ENCODE measurements around the gene MEGF6. TPM values are rescaled to one million over a fixed set of nuclear protein-coding genes. Genes with fewer than 3 reads are reported as not detected.

The MEGF6 gene
- total RNA-seq, 1 donor from 2014 or later = 5.3 TPM

DNA sequence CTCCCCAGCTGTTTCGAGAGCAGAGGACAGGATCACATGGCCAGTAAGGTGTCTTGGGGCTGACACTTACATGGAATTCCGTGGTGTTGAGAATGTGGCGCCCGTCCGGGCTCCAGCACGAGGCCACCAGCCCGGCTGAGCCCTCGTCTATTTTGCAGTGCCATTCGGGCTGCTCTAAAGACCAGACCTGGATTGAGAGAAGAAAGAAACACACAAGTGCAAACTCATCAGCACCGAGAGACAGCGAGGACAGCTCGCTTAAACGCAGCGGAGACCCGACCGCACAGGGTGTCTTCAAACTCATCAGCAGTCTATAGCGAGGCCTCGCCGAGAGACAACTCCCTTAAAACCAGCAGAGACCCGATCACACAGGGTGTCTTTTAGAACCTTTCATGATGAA, 35.3 kb upstream of the MEGF6 start:
- DNase-seq (ENCODE audit: low spot score in 2 of 2) (no peak), FAIRE-seq (no peak)

GRCh38 chr1:3645666-3646355, 34.5 kb upstream of the MEGF6 start:
- DNase-seq (ENCODE audit: low spot score in 2 of 2) (no peak), FAIRE-seq (no peak)

- FAIRE-seq (no peak), DNase-seq (ENCODE audit: low spot score in 2 of 2) (no peak)
Measured at GRCh38 chr1:3645247-3645646, 33.9 kb upstream of the MEGF6 start.

- no peak for DNase-seq (ENCODE audit: low spot score in 2 of 2)
Measured at GRCh38 chr1:3644273-3644672, 33.0 kb upstream of the MEGF6 start.

GRCh38 chr1:3642919-3643675, 31.8 kb upstream of the MEGF6 start:
- FAIRE-seq (no peak), DNase-seq (ENCODE audit: low spot score in 2 of 2) (no peak)

More at GRCh38 chr1:3644273-3644672, 33.0 kb upstream of the MEGF6 start:
- no peak for FAIRE-seq

DNA sequence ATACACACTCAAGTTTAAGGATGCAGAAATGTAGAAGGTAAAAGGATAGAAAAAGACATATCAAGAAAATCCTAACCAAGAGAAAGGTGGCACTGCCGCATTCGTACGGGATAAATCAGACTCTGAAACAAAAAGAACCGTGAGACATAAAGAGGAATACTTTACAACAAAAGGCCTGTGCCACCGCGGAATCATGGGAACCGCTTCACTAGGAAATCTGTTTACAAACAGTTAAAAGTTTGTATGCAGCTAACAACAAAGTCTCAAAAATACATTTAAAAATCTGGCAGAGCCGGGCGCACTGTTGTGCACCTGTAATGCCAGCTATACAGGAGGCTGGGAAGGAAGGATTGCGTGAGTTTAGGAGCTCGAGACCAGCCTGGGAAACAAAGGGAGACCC, 30.5 kb upstream of the MEGF6 start:
- no peak for DNase-seq (ENCODE audit: low spot score in 2 of 2)
- no peak for FAIRE-seq

- FAIRE-seq (no peak), DNase-seq (ENCODE audit: low spot score in 2 of 2) (no peak)
Measured at GRCh38 chr1:3641046-3641760, 29.9 kb upstream of the MEGF6 start.

DNA sequence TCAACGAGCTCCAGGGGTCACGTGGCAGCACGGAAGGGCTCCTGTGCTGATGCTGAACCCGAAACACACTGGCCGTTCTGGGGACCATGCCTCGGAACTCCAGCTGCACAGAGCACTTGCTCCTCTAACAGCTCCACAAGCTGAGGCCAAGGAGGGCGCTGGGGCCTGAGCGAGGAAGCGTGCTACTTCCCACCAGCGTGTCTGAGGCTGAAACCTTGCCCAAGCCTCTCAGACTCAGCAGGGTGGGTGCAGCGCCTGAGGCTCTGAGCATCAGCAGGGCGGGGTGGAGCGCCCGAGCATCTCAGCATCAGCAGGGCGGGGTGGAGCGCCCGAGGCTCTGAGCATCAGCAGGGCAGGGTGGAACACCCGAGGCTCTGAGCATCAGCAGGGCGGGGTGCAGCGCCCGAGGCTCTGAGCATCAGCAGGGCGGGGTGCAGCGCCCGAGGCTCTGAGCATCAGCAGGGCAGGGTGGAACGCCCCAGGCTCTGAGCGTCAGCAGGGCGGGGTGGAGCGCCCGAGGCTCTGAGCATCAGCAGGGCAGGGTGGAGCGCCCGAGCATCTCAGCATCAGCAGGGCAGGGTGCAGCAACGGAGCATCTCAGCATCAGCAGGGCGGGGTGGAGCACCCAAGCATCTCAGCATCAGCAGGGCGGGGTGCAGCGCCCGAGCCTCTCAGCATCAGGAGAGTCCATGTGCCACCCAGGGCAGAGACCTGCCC, 29.0 kb upstream of the MEGF6 start:
- FAIRE-seq = no peak
- no peak for DNase-seq (ENCODE audit: low spot score in 2 of 2)

GRCh38 chr1:3639397-3639911, 28.1 kb upstream of the MEGF6 start:
- FAIRE-seq (no peak), DNase-seq (ENCODE audit: low spot score in 2 of 2) (no peak)

DNA sequence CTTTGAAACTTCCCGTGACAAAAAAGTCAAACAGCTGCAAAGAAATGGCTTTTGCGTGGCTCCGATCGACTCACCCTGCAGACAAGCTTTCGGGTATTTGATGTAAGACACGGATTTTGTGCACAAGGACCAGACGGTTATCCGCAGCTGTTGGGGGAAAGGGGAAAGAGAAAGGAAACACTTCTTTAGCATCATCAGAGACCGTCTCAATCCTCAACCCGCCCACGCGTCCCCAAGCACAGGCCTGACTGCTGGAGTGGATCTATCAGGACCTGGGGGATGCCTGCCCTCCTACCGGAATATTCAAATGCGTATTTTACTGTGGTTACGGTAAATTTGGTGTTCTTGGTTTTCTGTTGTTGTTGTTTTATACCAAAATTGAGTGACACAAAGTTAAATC, 27.4 kb upstream of the MEGF6 start:
- FAIRE-seq (no peak), DNase-seq (ENCODE audit: low spot score in 2 of 2) (no peak)

- no peak for FAIRE-seq
- no peak for DNase-seq (ENCODE audit: low spot score in 2 of 2)
Measured at GRCh38 chr1:3638027-3638426, 26.7 kb upstream of the MEGF6 start.

GRCh38 chr1:3636531-3636930, 25.2 kb upstream of the MEGF6 start:
- FAIRE-seq (no peak), DNase-seq (ENCODE audit: low spot score in 2 of 2) (no peak)

DNA sequence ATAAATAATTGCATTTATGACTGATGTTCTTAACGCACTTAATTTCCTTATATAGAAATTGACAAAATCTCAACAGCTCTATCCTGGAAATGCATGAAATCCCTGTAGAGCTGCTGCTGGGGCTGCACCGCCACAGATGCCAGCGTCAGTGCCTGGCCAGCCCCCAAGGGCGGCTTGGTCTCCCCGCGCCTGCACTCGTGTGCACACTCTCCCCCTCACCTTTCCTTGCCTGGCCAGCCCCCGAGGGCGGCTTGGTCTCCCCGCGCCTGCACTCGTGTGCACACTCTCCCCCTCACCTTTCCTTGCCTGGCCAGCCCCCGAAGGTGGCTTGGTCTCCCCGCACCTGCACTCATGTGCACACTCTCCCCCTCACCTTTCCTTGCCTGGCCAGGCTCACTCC, 24.8 kb upstream of the MEGF6 start:
- no peak for FAIRE-seq
- DNase-seq (ENCODE audit: low spot score in 2 of 2) = no peak

DNA sequence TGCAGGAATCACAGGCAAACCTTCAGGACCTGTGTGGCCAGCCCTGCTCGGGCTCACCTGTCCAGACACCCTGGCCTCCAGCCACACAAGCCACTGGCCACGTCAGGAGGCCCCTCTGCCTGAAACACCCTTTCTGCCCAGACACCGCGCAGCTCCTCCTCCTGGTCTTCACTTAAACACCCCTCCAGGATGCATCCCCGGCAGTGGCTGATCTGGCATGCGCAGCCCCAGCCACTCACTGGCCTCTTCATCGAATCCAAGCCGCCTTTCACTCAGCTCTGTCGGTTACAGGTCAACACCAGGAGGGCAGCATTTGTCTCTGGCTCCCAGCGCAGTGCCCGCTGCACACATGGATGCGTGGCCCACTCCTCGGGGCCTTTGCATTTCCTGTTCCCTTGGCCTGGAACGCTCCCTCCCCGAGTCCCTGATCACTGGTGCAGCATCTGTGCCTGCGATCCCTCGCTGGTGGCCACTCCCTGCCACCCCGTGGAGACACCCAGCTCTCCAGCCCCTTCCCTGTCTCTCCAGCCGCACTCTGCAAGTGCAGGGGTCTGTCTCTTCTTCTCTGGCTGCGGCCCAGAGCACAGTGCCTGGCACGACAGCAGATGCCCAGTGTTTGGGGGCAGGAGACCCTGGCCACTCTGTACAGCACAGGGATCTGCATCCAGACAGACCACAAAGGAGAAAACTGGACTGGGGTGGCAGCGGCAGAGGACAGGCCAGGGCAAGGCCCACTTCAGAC, 22.9 kb upstream of the MEGF6 start:
- FAIRE-seq = no peak

GRCh38 chr1:3633344-3634058, 22.2 kb upstream of the MEGF6 start:
- DNase-seq (ENCODE audit: low spot score in 2 of 2) = no peak
- FAIRE-seq = no peak

More for the DNA sequence above, 22.9 kb upstream of the MEGF6 start:
- no peak for DNase-seq (ENCODE audit: low spot score in 2 of 2)

- DNase-seq (ENCODE audit: low spot score in 2 of 2) (no peak), FAIRE-seq (no peak)
Measured at GRCh38 chr1:3632716-3633343, 21.5 kb upstream of the MEGF6 start.

DNA sequence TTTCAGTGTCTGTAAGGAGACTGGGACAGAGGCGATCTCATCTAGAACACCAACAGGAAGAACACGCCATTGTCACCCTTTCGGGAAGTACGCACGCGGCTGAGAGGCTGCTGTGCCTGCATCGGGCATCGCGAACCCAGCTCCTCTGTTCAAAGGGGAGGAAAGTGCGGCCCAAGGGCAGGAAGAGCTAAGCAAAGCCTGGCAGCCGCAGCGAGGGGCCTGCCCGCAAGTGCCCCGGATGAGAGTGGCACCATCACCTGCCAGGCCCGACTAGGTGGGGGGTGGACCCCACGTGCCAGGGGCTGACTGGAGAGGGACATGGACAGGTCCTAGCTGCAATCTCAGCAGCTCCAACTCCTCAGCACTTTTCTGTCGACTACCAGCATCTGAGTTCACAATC, 21.0 kb upstream of the MEGF6 start:
- FAIRE-seq (no peak), DNase-seq (ENCODE audit: low spot score in 2 of 2) (no peak)

- DNase-seq (ENCODE audit: low spot score in 2 of 2) = no peak
- FAIRE-seq = no peak
Measured at GRCh38 chr1:3631320-3632260, 20.3 kb upstream of the MEGF6 start.

All from frontal cortex (tissue), 4 donors.